Subcutaneous adipose tissue (tissue), 4 donors: Measurements from ENCODE around the gene MB21D2. TPM values are rescaled to one million over a fixed set of nuclear protein-coding genes. Genes with fewer than 3 reads are reported as not detected.

ENCODE experiments used
- CTCF ChIP-seq: fragments of 450-650 bp; IDR thresholded peaks from one replicate; pipeline ENCODE4 v1.5.1; 2016; ENCODE audit warnings: low read depth, mild to moderate bottlenecking, control low read depth, antibody characterized with exemption, moderate library complexity
- total RNA-seq, 4 donors: library from RNA; depleted of rRNA; stranded (reverse); fragments of >200 nt; gene quantifications; one replicate each; pipeline ENCODE4 v1.1.0, GENCODE V29; 2016

MB21D2 gene
- total RNA-seq, 4 donors from 2014 or later = 2.8 to 5.4 (median 4.5) TPM

- no peak for TF ChIP-seq CTCF
These were observed 12.9 kb downstream of the MB21D2 start for GRCh38 chr3:192904632-192905289.

GRCh38 chr3:192902549-192902948 is 15.1 kb downstream of the MB21D2 start:
- TF ChIP-seq CTCF = no peak

GRCh38 chr3:192901435-192901834 is 16.2 kb downstream of the MB21D2 start:
- TF ChIP-seq CTCF = no peak

GRCh38 chr3:192899540-192899982 is 18.1 kb downstream of the MB21D2 start:
- TF ChIP-seq CTCF = no peak

GRCh38 chr3:192897005-192897404 is 20.7 kb downstream of the MB21D2 start:
- TF ChIP-seq CTCF = no peak

- TF ChIP-seq CTCF = no peak
These were observed 21.4 kb downstream of the MB21D2 start for GRCh38 chr3:192896208-192896607.

- no peak for TF ChIP-seq CTCF
These were observed 23.0 kb downstream of the MB21D2 start for GRCh38 chr3:192894676-192895075.
